Measurements from ENCODE around the gene GTPBP3. TPM values are rescaled to one million over a fixed set of nuclear protein-coding genes. Genes with fewer than 3 reads are reported as not detected.

GTPBP3 gene
- total and polyA plus RNA-seq, 2 of the 13 experiments (the other 11 are each of a cell fraction or from before 2014, with no cell fraction given): 17.5 to 30.0 TPM

DNA sequence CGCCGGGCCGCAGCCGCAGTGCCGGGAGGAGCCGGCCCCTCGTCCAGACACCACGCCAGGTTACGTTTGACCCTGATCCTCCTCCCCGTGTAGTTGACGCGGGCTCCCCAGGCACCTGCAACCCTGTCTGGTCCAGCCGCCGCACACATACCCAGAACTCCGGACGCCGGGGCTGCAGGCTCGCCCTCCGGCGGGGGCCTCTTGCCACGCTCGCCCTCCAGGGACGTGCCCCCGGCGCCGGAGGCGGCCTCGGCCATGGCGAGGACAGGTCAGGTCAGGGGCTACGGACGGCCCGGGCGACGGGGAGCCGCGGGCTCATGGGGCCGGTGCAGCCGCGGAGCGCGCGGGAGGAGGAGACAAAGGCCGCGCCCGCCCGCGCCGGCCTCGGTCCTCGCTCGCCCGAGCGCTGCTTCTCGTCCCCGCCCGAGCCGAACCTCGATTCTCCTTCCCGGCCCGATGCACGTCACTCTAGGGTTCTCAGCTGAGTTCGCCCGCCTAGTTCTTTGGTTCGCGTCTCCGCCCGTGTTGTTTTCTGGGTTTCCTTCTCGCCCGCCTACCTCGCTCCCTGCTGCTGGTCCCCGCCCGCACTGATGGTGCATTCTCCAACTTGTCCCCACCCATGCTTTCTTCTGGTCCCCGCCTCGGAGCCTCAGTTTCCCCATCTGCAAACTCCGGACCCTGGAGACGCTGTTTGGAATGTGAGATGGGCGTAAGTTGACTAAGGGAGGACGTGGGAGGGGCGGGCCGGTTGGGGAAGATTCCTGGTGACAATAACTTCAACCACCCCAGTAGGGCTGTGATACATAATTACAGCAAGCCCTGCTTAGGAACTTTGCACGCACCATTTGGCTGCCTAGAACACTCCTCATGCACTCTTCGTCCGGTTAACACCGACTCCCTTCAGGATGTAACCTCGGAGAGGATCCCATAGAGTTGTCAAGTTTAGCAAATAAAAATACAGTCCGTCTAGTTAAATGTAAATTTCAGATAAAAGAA lies 2.6 kb upstream of the GTPBP3 start, which contains the start of gene ANO8 (continued):
- TF ChIP-seq ZSCAN20 (CRISPR knock-in tag; IDR thresholded peaks at IDR 0.05; ENCODE audit: borderline replicate concordance): peak; percentile 78; the same call in 1 of the 2 replicates
- TF ChIP-seq, protein P1, sequence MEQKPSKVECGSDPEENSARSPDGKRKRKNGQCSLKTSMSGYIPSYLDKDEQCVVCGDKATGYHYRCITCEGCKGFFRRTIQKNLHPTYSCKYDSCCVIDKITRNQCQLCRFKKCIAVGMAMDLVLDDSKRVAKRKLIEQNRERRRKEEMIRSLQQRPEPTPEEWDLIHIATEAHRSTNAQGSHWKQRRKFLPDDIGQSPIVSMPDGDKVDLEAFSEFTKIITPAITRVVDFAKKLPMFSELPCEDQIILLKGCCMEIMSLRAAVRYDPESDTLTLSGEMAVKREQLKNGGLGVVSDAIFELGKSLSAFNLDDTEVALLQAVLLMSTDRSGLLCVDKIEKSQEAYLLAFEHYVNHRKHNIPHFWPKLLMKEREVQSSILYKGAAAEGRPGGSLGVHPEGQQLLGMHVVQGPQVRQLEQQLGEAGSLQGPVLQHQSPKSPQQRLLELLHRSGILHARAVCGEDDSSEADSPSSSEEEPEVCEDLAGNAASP (CRISPR knock-in tag; IDR thresholded peaks at IDR 0.05; ENCODE audit: borderline replicate concordance): peak; percentile 66
- no peak for TF ChIP-seq SMARCE1 (IDR thresholded peaks at IDR 0.05; ENCODE audit: borderline replicate concordance)
- 0 out of 2 replicates have a peak, but pooled peaks have one; percentile 26 for TF ChIP-seq NFYB (CRISPR knock-in tag; IDR thresholded peaks at IDR 0.05)
- 0 out of 2 replicates have a peak, but pooled peaks have one; percentile 15 for TF ChIP-seq ZNF556 (CRISPR knock-in tag; IDR thresholded peaks at IDR 0.05; ENCODE audit: borderline replicate concordance)
- no peak for TF ChIP-seq KDM3A (CRISPR knock-in tag; IDR thresholded peaks at IDR 0.05; ENCODE audit: low read depth)
- peak; percentile 88 for TF ChIP-seq ZNF770 (CRISPR knock-in tag; IDR thresholded peaks at IDR 0.05)
- TF ChIP-seq ZBTB39 (CRISPR knock-in tag; IDR thresholded peaks at IDR 0.05): peak; percentile 47; the same call in 1 of the 2 replicates
- no peak for TF ChIP-seq SIX1 (CRISPR knock-in tag; IDR thresholded peaks at IDR 0.05; ENCODE audit: borderline replicate concordance)
- TF ChIP-seq MEF2D (CRISPR knock-in tag; IDR thresholded peaks at IDR 0.05): peak; percentile 30; the same call in 1 of the 2 replicates
- peak; percentile 77; the same call in 1 of the 2 replicates for TF ChIP-seq KDM5B (CRISPR knock-in tag; IDR thresholded peaks at IDR 0.05; ENCODE audit: borderline replicate concordance)
- 0 out of 2 replicates have a peak, but pooled peaks have one; percentile 37 for TF ChIP-seq EED (CRISPR knock-in tag; IDR thresholded peaks at IDR 0.05)
- peak; percentile 84; the same call in 1 of the 2 replicates for TF ChIP-seq ZNF788 (CRISPR knock-in tag; IDR thresholded peaks at IDR 0.05; ENCODE audit: borderline replicate concordance)
- TF ChIP-seq MXD4 (CRISPR knock-in tag; IDR thresholded peaks at IDR 0.05): 0 out of 2 replicates have a peak, but pooled peaks have one; percentile 40
- TF ChIP-seq, protein P2, sequence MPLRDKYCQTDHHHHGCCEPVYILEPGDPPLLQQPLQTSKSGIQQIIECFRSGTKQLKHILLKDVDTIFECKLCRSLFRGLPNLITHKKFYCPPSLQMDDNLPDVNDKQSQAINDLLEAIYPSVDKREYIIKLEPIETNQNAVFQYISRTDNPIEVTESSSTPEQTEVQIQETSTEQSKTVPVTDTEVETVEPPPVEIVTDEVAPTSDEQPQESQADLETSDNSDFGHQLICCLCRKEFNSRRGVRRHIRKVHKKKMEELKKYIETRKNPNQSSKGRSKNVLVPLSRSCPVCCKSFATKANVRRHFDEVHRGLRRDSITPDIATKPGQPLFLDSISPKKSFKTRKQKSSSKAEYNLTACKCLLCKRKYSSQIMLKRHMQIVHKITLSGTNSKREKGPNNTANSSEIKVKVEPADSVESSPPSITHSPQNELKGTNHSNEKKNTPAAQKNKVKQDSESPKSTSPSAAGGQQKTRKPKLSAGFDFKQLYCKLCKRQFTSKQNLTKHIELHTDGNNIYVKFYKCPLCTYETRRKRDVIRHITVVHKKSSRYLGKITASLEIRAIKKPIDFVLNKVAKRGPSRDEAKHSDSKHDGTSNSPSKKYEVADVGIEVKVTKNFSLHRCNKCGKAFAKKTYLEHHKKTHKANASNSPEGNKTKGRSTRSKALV (CRISPR knock-in tag; IDR thresholded peaks at IDR 0.05): peak; percentile 33; the same call in 1 of the 2 replicates
- peak; percentile 53; the same call in 1 of the 2 replicates for TF ChIP-seq ZNF766 (CRISPR knock-in tag; IDR thresholded peaks at IDR 0.05; ENCODE audit: borderline replicate concordance)
- TF ChIP-seq ARNT2 (CRISPR knock-in tag; IDR thresholded peaks at IDR 0.05; ENCODE audit: low read depth): peak; percentile 53; the same call in 1 of the 2 replicates
- peak; percentile 42; the same call in 1 of the 2 replicates for TF ChIP-seq BRD4 (CRISPR knock-in tag; IDR thresholded peaks at IDR 0.05)
